MM.1S (cell line): ENCODE measurements around the gene MDGA2.
"Not testable (repeated sequence)": the region's sequence is repeated elsewhere in the genome, so short reads cannot be mapped to it uniquely, and the experiment has no call there.

Source experiments
- DNase-seq: peaks from one replicate; pipeline ENCODE4 v3.0.0-alpha.2; 2015
- H2AFZ ChIP-seq: fragments of 300-600 bp; sonication (generic); 2 replicates; pipeline ENCODE4 v1.6.0; 2016; ENCODE audit warnings: antibody characterized with exemption, low read length
- H3F3A ChIP-seq: fragments of 300-600 bp; sonication (generic); 2 replicates; pipeline ENCODE4 v1.6.1; 2016; ENCODE audit warnings: mild to moderate bottlenecking, antibody characterized with exemption, low read length, moderate library complexity, mixed read lengths; ENCODE audit not compliant: insufficient read depth
- H3K27ac ChIP-seq: fragments of 300-600 bp; sonication (generic); 2 replicates; pipeline ENCODE4 v1.5.1; 2016; ENCODE audit warnings: mild to moderate bottlenecking, low read length
- H3K27me3 ChIP-seq: fragments of 300-600 bp; sonication (generic); replicated peaks from 2 replicates; pipeline ENCODE4 v1.6.0; 2016; ENCODE audit warnings: low read length; ENCODE audit not compliant: insufficient read depth
- H3K36me3 ChIP-seq: fragments of 300-600 bp; sonication (generic); replicated peaks from 2 replicates; pipeline ENCODE4 v1.6.1; 2016; ENCODE audit warnings: mild to moderate bottlenecking, low read length, mixed read lengths; ENCODE audit not compliant: insufficient read depth
- H3K4me1 ChIP-seq: fragments of 300-600 bp; sonication (generic); 2 replicates; pipeline ENCODE4 v1.6.1; 2016; ENCODE audit warnings: low read length, mixed read lengths
- H3K4me2 ChIP-seq: fragments of 300-600 bp; sonication (generic); 2 replicates; pipeline ENCODE4 v1.6.0; 2016; ENCODE audit warnings: low read depth, low read length
- H3K4me3 ChIP-seq: fragments of 300-600 bp; sonication (generic); 2 replicates; pipeline ENCODE4 v1.5.1; 2016; ENCODE audit warnings: low read length, mixed read lengths
- H3K79me2 ChIP-seq: fragments of 300-600 bp; sonication (generic); 2 replicates; pipeline ENCODE4 v1.6.1; 2016; ENCODE audit warnings: mixed run types, low read length, mixed read lengths
- H3K9ac ChIP-seq: fragments of 300-600 bp; sonication (generic); 2 replicates; pipeline ENCODE4 v1.6.1; 2016; ENCODE audit warnings: low read length, mixed read lengths
- H3K9me2 ChIP-seq: fragments of 300-600 bp; sonication (generic); replicated peaks from 2 replicates; pipeline ENCODE4 v1.6.1; 2016; ENCODE audit warnings: mild to moderate bottlenecking, low read length, mixed read lengths; ENCODE audit not compliant: insufficient read depth
- H3K9me3 ChIP-seq: fragments of 300-600 bp; sonication (generic); replicated peaks from 2 replicates; pipeline ENCODE4 v1.6.1; 2016; ENCODE audit warnings: mild to moderate bottlenecking, low read length, mixed read lengths; ENCODE audit not compliant: insufficient read depth
- H4K20me1 ChIP-seq: fragments of 300-600 bp; sonication (generic); 2 replicates; pipeline ENCODE4 v1.6.1; 2016; ENCODE audit warnings: mild to moderate bottlenecking, low read length, moderate library complexity, mixed read lengths; ENCODE audit not compliant: insufficient read depth
- EZH2 ChIP-seq: fragments of 300-600 bp; sonication (generic); optimal IDR thresholded peaks from 2 replicates; pipeline ENCODE3; 2017; ENCODE audit warnings: low read depth, mild to moderate bottlenecking, antibody characterized with exemption, low read length, mixed read lengths
- EZH2phosphoT487 ChIP-seq: fragments of 300-600 bp; sonication (generic); IDR thresholded peaks from 2 replicates; pipeline ENCODE4 v1.6.1; 2018; ENCODE audit warnings: antibody characterized with exemption, low read length
- TF ChIP-seq, protein P1 (sequence below): fragments of 300-600 bp; sonication (generic); IDR thresholded peaks from 2 replicates; pipeline ENCODE4 v1.5.1; 2016; ENCODE audit warnings: antibody characterized with exemption, low read length, mixed read lengths

MDGA2 gene

GRCh38 chr14:47302121-47302520, 373.3 kb downstream of the MDGA2 start:
- H3K4me3 ChIP-seq: no peak overlapping the region
- DNase-seq: no peak
- H3K4me2 ChIP-seq: no peak overlapping the region
- H3K4me1 ChIP-seq: no peaks in the 10 kb centered on the region
- no peak for TF ChIP-seq EZH2
- no peaks in the 10 kb centered on the region for H3F3A ChIP-seq
- H3K27ac ChIP-seq: no peak overlapping the region
- H3K27me3 ChIP-seq: no peaks in the 10 kb centered on the region
- no peak overlapping the region for H2AFZ ChIP-seq
- no peak overlapping the region for H3K9ac ChIP-seq
- no peaks in the 10 kb centered on the region for H3K9me2 ChIP-seq
- no peaks in the 10 kb centered on the region for H4K20me1 ChIP-seq
- no peaks in the 10 kb centered on the region for H3K36me3 ChIP-seq
- no peaks in the 10 kb centered on the region for H3K79me2 ChIP-seq
- H3K9me3 ChIP-seq: no peaks in the 10 kb centered on the region

- Histone ChIP-seq H3K36me3 (no peaks in the 10 kb centered on the region), H3K79me2 (no peaks in the 10 kb centered on the region), H3K27me3 (no peaks in the 10 kb centered on the region), H3K4me3 (no peak overlapping the region), H3K4me2 (no peak overlapping the region), H3K9ac (no peak overlapping the region), H3K9me2 (no peaks in the 10 kb centered on the region), H3K27ac (no peak overlapping the region), H4K20me1 (no peaks in the 10 kb centered on the region), H2AFZ (no peak overlapping the region), H3F3A (no peaks in the 10 kb centered on the region), H3K9me3 (no peaks in the 10 kb centered on the region), H3K4me1 (no peaks in the 10 kb centered on the region)
- TF ChIP-seq, protein P1, sequence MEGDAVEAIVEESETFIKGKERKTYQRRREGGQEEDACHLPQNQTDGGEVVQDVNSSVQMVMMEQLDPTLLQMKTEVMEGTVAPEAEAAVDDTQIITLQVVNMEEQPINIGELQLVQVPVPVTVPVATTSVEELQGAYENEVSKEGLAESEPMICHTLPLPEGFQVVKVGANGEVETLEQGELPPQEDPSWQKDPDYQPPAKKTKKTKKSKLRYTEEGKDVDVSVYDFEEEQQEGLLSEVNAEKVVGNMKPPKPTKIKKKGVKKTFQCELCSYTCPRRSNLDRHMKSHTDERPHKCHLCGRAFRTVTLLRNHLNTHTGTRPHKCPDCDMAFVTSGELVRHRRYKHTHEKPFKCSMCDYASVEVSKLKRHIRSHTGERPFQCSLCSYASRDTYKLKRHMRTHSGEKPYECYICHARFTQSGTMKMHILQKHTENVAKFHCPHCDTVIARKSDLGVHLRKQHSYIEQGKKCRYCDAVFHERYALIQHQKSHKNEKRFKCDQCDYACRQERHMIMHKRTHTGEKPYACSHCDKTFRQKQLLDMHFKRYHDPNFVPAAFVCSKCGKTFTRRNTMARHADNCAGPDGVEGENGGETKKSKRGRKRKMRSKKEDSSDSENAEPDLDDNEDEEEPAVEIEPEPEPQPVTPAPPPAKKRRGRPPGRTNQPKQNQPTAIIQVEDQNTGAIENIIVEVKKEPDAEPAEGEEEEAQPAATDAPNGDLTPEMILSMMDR: no peak
- no peak for TF ChIP-seq EZH2phosphoT487
- no peak for TF ChIP-seq EZH2
- DNase-seq: no peak
These were observed 374.6 kb downstream of the MDGA2 start for GRCh38 chr14:47300796-47301195.

GRCh38 chr14:47297374-47297773, 378.0 kb downstream of the MDGA2 start:
- H3K4me2 ChIP-seq: no peak overlapping the region
- no peak for DNase-seq
- no peaks in the 10 kb centered on the region for H3K9me3 ChIP-seq
- no peak overlapping the region for H3K9ac ChIP-seq
- TF ChIP-seq EZH2phosphoT487 (no peak), EZH2 (no peak)
- TF ChIP-seq, protein P1: no peak
- H3F3A ChIP-seq: no peaks in the 10 kb centered on the region
- H3K27ac ChIP-seq: no peak overlapping the region
- H2AFZ ChIP-seq: no peak overlapping the region
- no peaks in the 10 kb centered on the region for H3K36me3 ChIP-seq
- no peaks in the 10 kb centered on the region for H3K9me2 ChIP-seq
- H3K4me3 ChIP-seq: no peak overlapping the region
- H3K4me1 ChIP-seq: no peaks in the 10 kb centered on the region
- H4K20me1 ChIP-seq: no peaks in the 10 kb centered on the region
- H3K27me3 ChIP-seq: no peaks in the 10 kb centered on the region
- H3K79me2 ChIP-seq: no peaks in the 10 kb centered on the region

DNA sequence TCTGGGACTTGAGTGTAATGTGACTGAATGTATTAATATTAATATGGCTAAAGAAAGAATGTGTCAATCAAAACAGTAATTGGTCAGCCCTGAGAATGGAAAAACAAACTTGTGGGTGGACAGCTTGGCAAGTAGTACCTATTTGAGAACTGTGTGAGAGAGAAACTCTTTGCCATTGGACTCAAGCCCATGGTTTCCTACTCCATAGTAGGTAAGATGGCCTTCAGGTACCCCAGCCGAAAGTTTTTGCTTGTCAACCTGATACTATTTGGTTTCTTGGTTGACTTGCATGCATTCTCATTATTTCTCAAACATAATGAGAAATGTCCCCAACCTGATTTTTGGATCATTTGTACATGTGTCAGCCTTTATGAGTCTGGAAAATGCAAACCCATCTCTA, 391.1 kb downstream of the MDGA2 start:
- H3K4me3 ChIP-seq: no peak overlapping the region
- no peak overlapping the region for H3K27ac ChIP-seq
- no peaks in the 10 kb centered on the region for H3K27me3 ChIP-seq
- H4K20me1 ChIP-seq: no peaks in the 10 kb centered on the region
- no peak overlapping the region for H3K4me2 ChIP-seq
- H3K79me2 ChIP-seq: no peaks in the 10 kb centered on the region
- no peaks in the 10 kb centered on the region for H3K36me3 ChIP-seq
- no peak for TF ChIP-seq EZH2phosphoT487
- no peak for TF ChIP-seq EZH2
- TF ChIP-seq, protein P1: no peak
- no peaks in the 10 kb centered on the region for H3K9me2 ChIP-seq
- DNase-seq: no peak
- no peak overlapping the region for H3K9ac ChIP-seq
- H3F3A ChIP-seq: no peaks in the 10 kb centered on the region
- H2AFZ ChIP-seq: no peak overlapping the region
- H3K4me1 ChIP-seq: no peaks in the 10 kb centered on the region
- H3K9me3 ChIP-seq: no peaks in the 10 kb centered on the region

DNA sequence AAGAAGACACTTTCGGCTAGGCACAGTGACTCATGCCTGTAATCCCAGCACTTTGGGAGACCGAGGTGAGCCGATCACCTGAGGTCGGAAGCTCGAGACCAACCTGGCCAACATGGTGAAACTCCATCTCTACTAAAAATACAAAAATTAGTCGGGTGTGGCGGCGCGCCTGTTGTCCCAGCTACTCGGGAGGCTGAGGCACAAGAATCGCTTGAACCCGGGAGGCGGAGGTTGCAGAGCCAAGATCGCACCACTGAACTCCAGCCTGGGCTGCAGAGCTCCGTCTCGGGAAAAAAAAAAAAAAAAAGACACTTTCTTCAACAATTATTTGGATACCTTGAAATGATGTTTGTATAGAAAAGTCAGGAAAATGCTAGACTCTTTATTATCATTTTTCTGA, 393.6 kb downstream of the MDGA2 start:
- not testable (repeated sequence) for H3K9me3 ChIP-seq, H3K4me2 ChIP-seq, H3F3A ChIP-seq, H3K4me3 ChIP-seq, H3K79me2 ChIP-seq, H3K4me1 ChIP-seq, H3K27ac ChIP-seq, H3K9ac ChIP-seq, H3K9me2 ChIP-seq, H3K27me3 ChIP-seq, H2AFZ ChIP-seq, H4K20me1 ChIP-seq, H3K36me3 ChIP-seq, DNase-seq
